Neural cell (in vitro differentiated cells): ENCODE data around the gene NLN. TPM values are rescaled to one million over a fixed set of nuclear protein-coding genes. Genes with fewer than 3 reads are reported as not detected.
"Not testable (repeated sequence)": the region's sequence is repeated elsewhere in the genome, so short reads cannot be mapped to it uniquely, and the experiment has no call there.

Source experiments
- H2AFZ ChIP-seq: fragments of 200-600, 300-800 bp; sonication (generic), shearing (Covaris generic); 2 replicates; pipeline ENCODE4 v1.6.0; 2014; ENCODE audit warnings: low read depth, mild to moderate bottlenecking, antibody characterized with exemption, low read length, moderate library complexity
- H3F3A ChIP-seq: fragments of 200-600 bp; shearing (Covaris generic); 2 replicates; pipeline ENCODE4 v1.6.1; 2016; ENCODE audit warnings: mild to moderate bottlenecking, moderate library complexity, mixed read lengths, antibody characterized with exemption, low read length; ENCODE audit not compliant: insufficient read depth, poor library complexity, severe bottlenecking
- H3K27ac ChIP-seq: fragments of 200-600, 300-800 bp; sonication (generic), shearing (Covaris generic); 2 replicates; pipeline ENCODE4 v1.5.1; 2014; ENCODE audit warnings: mild to moderate bottlenecking, low read length, moderate library complexity
- H3K27me3 ChIP-seq: fragments of 300-800, 200-600 bp; sonication (generic), shearing (Covaris generic); 2 replicates; pipeline ENCODE4 v1.6.0; 2014; ENCODE audit warnings: mild to moderate bottlenecking, low read depth, low read length, moderate library complexity; ENCODE audit not compliant: insufficient read depth
- H3K36me3 ChIP-seq: fragments of 300-800, 200-600 bp; sonication (generic), shearing (Covaris generic); 2 replicates; pipeline ENCODE4 v1.5.1; 2014; ENCODE audit warnings: mild to moderate bottlenecking, antibody characterized with exemption, low read length, moderate library complexity; ENCODE audit not compliant: insufficient read depth
- H3K4me2 ChIP-seq: fragments of 300-800, 200-600 bp; sonication (generic), shearing (Covaris generic); 2 replicates; pipeline ENCODE4 v1.6.0; 2014; ENCODE audit warnings: mild to moderate bottlenecking, low read length
- H3K4me3 ChIP-seq: fragments of 300-800, 200-600 bp; sonication (generic), shearing (Covaris generic); 2 replicates; pipeline ENCODE4 v1.5.1; 2014; ENCODE audit warnings: mild to moderate bottlenecking, low read length, moderate library complexity
- H3K79me2 ChIP-seq: fragments of 200-600 bp; shearing (Covaris generic); replicated peaks from 2 replicates; pipeline ENCODE4 v1.6.0; 2014; ENCODE audit warnings: mild to moderate bottlenecking, low read length, moderate library complexity; ENCODE audit not compliant: insufficient read depth
- H3K9ac ChIP-seq: fragments of 300-800, 200-600 bp; sonication (generic), shearing (Covaris generic); 2 replicates; pipeline ENCODE4 v1.6.1; 2016; ENCODE audit warnings: mild to moderate bottlenecking, low read length, mixed read lengths
- H3K9me2 ChIP-seq: fragments of 200-600 bp; shearing (Covaris generic); 2 replicates; pipeline ENCODE4 v1.6.1; 2016; ENCODE audit warnings: mild to moderate bottlenecking, low read length, mixed read lengths; ENCODE audit not compliant: insufficient read depth
- H3K9me3 ChIP-seq: fragments of 200-600, 300-800 bp; sonication (generic), shearing (Covaris generic); 2 replicates; pipeline ENCODE4 v1.6.1; 2016; ENCODE audit warnings: mild to moderate bottlenecking, mixed run types, low read length, moderate library complexity, mixed read lengths
- H4K20me1 ChIP-seq: fragments of 200-600 bp; shearing (Covaris generic); 2 replicates; pipeline ENCODE4 v1.6.1; 2016; ENCODE audit warnings: mild to moderate bottlenecking, mixed run types; ENCODE audit not compliant: insufficient read depth
- CTCF ChIP-seq: fragments of 450-650 bp; IDR thresholded peaks from 2 replicates; pipeline ENCODE4 v1.5.1; 2014; ENCODE audit warnings: antibody characterized with exemption, mild to moderate bottlenecking, moderate library complexity; ENCODE audit not compliant: poor library complexity, severe bottlenecking
- EP300 ChIP-seq: fragments of 450-650 bp; conservative IDR thresholded peaks from 2 replicates; pipeline ENCODE4 v1.6.1; 2014; ENCODE audit warnings: antibody characterized with exemption, mild to moderate bottlenecking, moderate library complexity; ENCODE audit not compliant: poor library complexity, severe bottlenecking
- EZH2 ChIP-seq: fragments of 200-600, 300-800 bp; shearing (Covaris generic), sonication (generic); IDR thresholded peaks from 2 replicates; pipeline ENCODE4 v1.6.1; 2014; ENCODE audit warnings: antibody characterized with exemption, low read length, borderline replicate concordance, mild to moderate bottlenecking; ENCODE audit not compliant: insufficient read depth, poor library complexity, severe bottlenecking
- MXI1 ChIP-seq: fragments of 450-650 bp; conservative IDR thresholded peaks from 2 replicates; pipeline ENCODE4 v1.6.1; 2014; ENCODE audit warnings: antibody characterized with exemption, mild to moderate bottlenecking; ENCODE audit not compliant: poor library complexity, severe bottlenecking
- POLR2AphosphoS5 ChIP-seq: IDR thresholded peaks from 2 replicates; pipeline ENCODE4 v1.6.1; 2012
- RAD21 ChIP-seq: fragments of 450-650 bp; conservative IDR thresholded peaks from 2 replicates; pipeline ENCODE4 v1.6.1; 2014; ENCODE audit warnings: antibody characterized with exemption, mild to moderate bottlenecking, moderate library complexity
- REST ChIP-seq: IDR thresholded peaks from 2 replicates; pipeline ENCODE4 v1.6.1; 2012; ENCODE audit warnings: borderline replicate concordance
- SMC3 ChIP-seq: fragments of 450-650 bp; conservative IDR thresholded peaks from 2 replicates; pipeline ENCODE4 v1.6.1; 2014; ENCODE audit warnings: antibody characterized with exemption, mild to moderate bottlenecking, moderate library complexity; ENCODE audit not compliant: poor library complexity
- TAF1 ChIP-seq: IDR thresholded peaks from 2 replicates; pipeline ENCODE4 v1.6.1; 2012; ENCODE audit warnings: low read depth
- polyA plus RNA-seq: library from polyadenylated mRNA; depleted of rRNA; stranded (reverse); fragments of >200 nt; gene quantifications from 2 replicates; pipeline ENCODE4 v1.2.3, GENCODE V29; 2014

The NLN gene
- polyA plus RNA-seq, 1 donor from 2014 or later: 18.7 TPM

GRCh38 chr5:65734196-65734775, 12.3 kb downstream of the NLN start:
- not testable (repeated sequence) for H4K20me1 ChIP-seq, H3K27ac ChIP-seq, H3K27me3 ChIP-seq, H3K4me3 ChIP-seq, H3K9ac ChIP-seq, H3K36me3 ChIP-seq, H3K9me3 ChIP-seq, H3K4me2 ChIP-seq, H3F3A ChIP-seq, H2AFZ ChIP-seq, H3K9me2 ChIP-seq
- peaks cover 12% of the 10 kb centered on the region for H3K79me2 ChIP-seq

GRCh38 chr5:65734921-65735320, 12.9 kb downstream of the NLN start:
- Histone ChIP-seq H3K79me2 (peaks cover 17% of the 10 kb centered on the region), H3K9me2 (no peaks in the 10 kb centered on the region), H3K4me3 (no peak overlapping the region), H3K27ac (no peak overlapping the region), H3K9me3 (no peaks in the 10 kb centered on the region), H3K4me2 (no peak overlapping the region), H3K9ac (no peak overlapping the region), H4K20me1 (no peaks in the 10 kb centered on the region), H2AFZ (no peak overlapping the region), H3K36me3 (no peaks in the 10 kb centered on the region), H3F3A (no peaks in the 10 kb centered on the region), H3K27me3 (no peaks in the 10 kb centered on the region)
- TF ChIP-seq MXI1: no peak
- no peak for TF ChIP-seq EZH2
- no peak for TF ChIP-seq RAD21
- TF ChIP-seq SMC3: no peak

- Histone ChIP-seq H3K36me3 (no peaks in the 10 kb centered on the region), H3F3A (no peaks in the 10 kb centered on the region), H3K4me3 (no peak overlapping the region), H3K4me2 (no peak overlapping the region), H4K20me1 (no peaks in the 10 kb centered on the region), H3K9ac (no peak overlapping the region), H3K9me2 (no peaks in the 10 kb centered on the region), H2AFZ (no peak overlapping the region), H3K27ac (no peak overlapping the region), H3K9me3 (no peaks in the 10 kb centered on the region), H3K27me3 (no peaks in the 10 kb centered on the region), H3K79me2 (peaks cover 22% of the 10 kb centered on the region)
- TF ChIP-seq POLR2AphosphoS5: no peak
- no peak for TF ChIP-seq RAD21
- TF ChIP-seq CTCF: no peak
- TF ChIP-seq TAF1: no peak
- TF ChIP-seq REST: no peak
- TF ChIP-seq MXI1: no peak
- TF ChIP-seq SMC3: no peak
- TF ChIP-seq EP300: no peak
- TF ChIP-seq EZH2: no peak
These were observed 14.0 kb downstream of the NLN start for GRCh38 chr5:65736011-65736410.
